K562 (cell line): Measurements from ENCODE around the gene TRIM38. TPM values are rescaled to one million over a fixed set of nuclear protein-coding genes. Genes with fewer than 3 reads are reported as not detected.

ENCODE experiments used
- ARID2 ChIP-seq: fragments of 450-650 bp; IDR thresholded peaks from 2 replicates; pipeline ENCODE4 v1.6.1; 2017; ENCODE audit warnings: antibody characterized with exemption, mild to moderate bottlenecking
- BRD4 ChIP-seq: fragments of 200-600 bp; sonication (generic); IDR thresholded peaks from 2 replicates; pipeline ENCODE4 v1.6.1; 2017; ENCODE audit warnings: inconsistent platforms
- CBX2 ChIP-seq: fragments of 200-600 bp; sonication (generic); IDR thresholded peaks from one replicate; pipeline ENCODE4 v1.6.1; 2012; ENCODE audit warnings: mild to moderate bottlenecking, low read length, inconsistent platforms; ENCODE audit not compliant: insufficient read depth, poor library complexity, severe bottlenecking
- CREB3L1 ChIP-seq: fragments of 450-650 bp; IDR thresholded peaks from 2 replicates; pipeline ENCODE4 v1.6.1; 2014; ENCODE audit warnings: low read depth, mild to moderate bottlenecking, moderate library complexity, borderline replicate concordance
- E4F1 ChIP-seq: fragments of 250-450 bp; sonication (Bioruptor Pico); IDR thresholded peaks from 2 replicates; pipeline ENCODE4 v1.5.0; 2021; ENCODE audit warnings: mild to moderate bottlenecking, borderline replicate concordance
- NR0B1 ChIP-seq: fragments of 450-650 bp; IDR thresholded peaks from one replicate; pipeline ENCODE4 v1.6.1; 2018; ENCODE audit warnings: mild to moderate bottlenecking, moderate library complexity; ENCODE audit not compliant: partially characterized antibody
- NR2C2 ChIP-seq, 2 experiments: fragments of 200-800 bp in 1 of 2; sonication (Bioruptor generic) in 1 of 2; sonication (generic) in 1 of 2; formaldehyde crosslinking in 1 of 2; IDR thresholded peaks; 2 replicates each; pipeline versions ENCODE4 v1.6.1 to v1.8.0; 2016 to 2022; ENCODE audit warnings: mild to moderate bottlenecking in 1 of 2, missing compliant biosample characterization in 1 of 2, missing genetic modification characterization in 1 of 2, missing genetic modification reagents in 1 of 2
- POLR2A ChIP-seq: fragments of 450-650 bp; conservative IDR thresholded peaks from 2 replicates; pipeline ENCODE4 v1.6.1; 2016
- SIN3B ChIP-seq: fragments of 450-650 bp; IDR thresholded peaks from 2 replicates; pipeline ENCODE4 v1.6.1; 2017; ENCODE audit warnings: low read depth, mild to moderate bottlenecking, moderate library complexity
- SIRT6 ChIP-seq: IDR thresholded peaks from one replicate; pipeline ENCODE4 v1.6.1; 2012; ENCODE audit warnings: low read depth, mild to moderate bottlenecking, control low read depth, inconsistent platforms, low read length, moderate library complexity
- STAG1 ChIP-seq: sonication (generic); formaldehyde crosslinking; IDR thresholded peaks from 2 replicates; pipeline ENCODE4 v1.5.0; 2020; ENCODE audit warnings: missing genetic modification reagents, borderline replicate concordance
- TOE1 ChIP-seq, 2 experiments: fragments of 450-650 bp in 1 of 2; sonication (generic) in 1 of 2; formaldehyde crosslinking in 1 of 2; IDR thresholded peaks; 2 replicates each; pipeline versions ENCODE4 v1.7.1 to v1.8.0; 2016 to 2022; ENCODE audit warnings: borderline replicate concordance in 2 of 2, mild to moderate bottlenecking in 2 of 2, antibody characterized with exemption in 1 of 2, inconsistent platforms in 1 of 2, low read depth in 1 of 2, missing genetic modification reagents in 1 of 2, moderate library complexity in 1 of 2
- UBTF ChIP-seq, 2 experiments: IDR thresholded peaks; 2 replicates each; pipeline ENCODE4 v1.6.1; 2012; ENCODE audit warnings: improper control_type of control experiment in 2 of 2, low read depth in 2 of 2, low read length in 2 of 2, borderline replicate concordance in 1 of 2
- ZFX ChIP-seq: sonication (generic); formaldehyde crosslinking; IDR thresholded peaks from 2 replicates; pipeline ENCODE4 v1.8.0; 2022; ENCODE audit warnings: mild to moderate bottlenecking, missing genetic modification reagents, moderate library complexity
- ZNF23 ChIP-seq: fragments of 250-450 bp; sonication (Bioruptor Pico); IDR thresholded peaks from 2 replicates; pipeline ENCODE4 v1.4.0; 2020; ENCODE audit warnings: mild to moderate bottlenecking
- ZNF644 ChIP-seq: fragments of 200-800 bp; sonication (Bioruptor generic); IDR thresholded peaks from 2 replicates; pipeline ENCODE4 v1.6.1; 2016; ENCODE audit warnings: low read depth, missing genetic modification characterization, missing compliant biosample characterization
- ZNF76 ChIP-seq: fragments of 250-450 bp; sonication (Bioruptor Pico); IDR thresholded peaks from 2 replicates; pipeline ENCODE4 v1.4.0; 2020; ENCODE audit warnings: mild to moderate bottlenecking, moderate library complexity, borderline replicate concordance
- polyA plus RNA-seq, 8 experiments: library from polyadenylated mRNA; depleted of rRNA in 4 of 8; stranded (reverse) in 5 of 8; unstranded in 3 of 8; fragments of >200 nt; fragmentation: Nextera tagmentation in 2 of 8; fragmentation: Illumina TruSeq in 1 of 8; extraction: Ambion mirVana in 2 of 8; extraction: Trizol in 1 of 8; gene quantifications; 2 replicates each; pipeline versions ENCODE4 v1.2.1 to v1.2.3, GENCODE V29; 2011 to 2014; ENCODE audit warnings: inconsistent platforms in 1 of 8, missing spikeins in 1 of 8
- total RNA-seq, 7 experiments: library from RNA; depleted of rRNA in 6 of 7; stranded (reverse); fragments of >200 nt in 6 of 7; fragmentation: Illumina TruSeq in 2 of 7; extraction: Trizol in 2 of 7; gene quantifications; 2 replicates each; pipeline versions ENCODE4 v1.2.1 to v1.2.3, GENCODE V29; 2011 to 2021; ENCODE audit warnings: low replicate concordance in 1 of 7

The TRIM38 gene
- total and polyA plus RNA-seq, 9 of the 15 experiments (the other 6 are each of a cell fraction or from before 2014, with no cell fraction given), result 1.7 to 6.7 (median 6.3) TPM

DNA sequence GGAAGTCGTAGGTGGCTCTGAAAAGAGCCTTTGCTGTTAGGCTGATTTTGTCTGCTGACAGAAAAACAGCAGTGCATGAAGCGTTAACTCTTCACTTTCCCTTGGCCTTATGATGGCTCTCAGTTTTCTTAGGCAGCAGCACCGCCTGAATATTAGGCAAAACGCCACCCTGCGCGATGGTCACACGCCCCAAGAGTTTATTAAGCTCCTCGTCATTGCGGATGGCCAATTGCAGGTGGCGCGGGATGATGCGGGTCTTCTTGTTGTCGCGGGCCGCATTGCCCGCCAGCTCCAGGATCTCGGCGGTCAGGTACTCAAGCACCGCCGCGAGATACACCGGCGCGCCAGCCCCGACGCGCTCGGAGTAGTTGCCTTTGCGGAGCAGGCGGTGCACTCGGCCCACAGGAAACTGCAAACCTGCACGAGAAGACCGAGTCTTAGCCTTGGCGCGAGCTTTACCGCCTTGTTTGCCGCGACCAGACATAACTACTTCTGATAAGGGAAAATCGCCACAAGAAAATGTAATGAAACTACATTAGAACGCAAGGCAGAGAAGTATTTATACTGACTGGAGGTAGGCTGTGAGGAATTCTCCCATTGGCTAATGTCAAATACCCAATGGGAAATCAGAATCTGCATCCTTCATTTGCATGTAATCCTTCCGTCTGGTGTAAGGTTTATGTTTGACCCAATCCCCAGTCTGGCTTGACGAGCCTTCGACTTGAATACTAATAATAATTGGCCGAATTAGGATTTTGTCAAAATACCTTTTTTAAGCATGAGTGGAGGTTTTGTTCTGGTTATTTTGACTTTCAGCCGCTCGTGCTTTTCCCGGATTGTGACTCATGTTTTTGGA is 70.7 kb downstream of the TRIM38 start (continued):
- TF ChIP-seq NR0B1 (no peak), POLR2A (peak; percentile 99), SIRT6 (no peak), STAG1 (CRISPR knock-in tag) (no peak), ARID2 (no peak), UBTF (IDR thresholded peaks at IDR 0.05; ENCODE audit: borderline replicate concordance in 1 of 2, low read depth in 2 of 2, low read length in 2 of 2) (no peak), ZNF23 (CRISPR knock-in tag) (peak; percentile 10; the same call in 1 of the 2 replicates), ZNF644 (tag) (no peak), E4F1 (CRISPR knock-in tag) (no peak), CBX2 (no peak), NR2C2 (CRISPR knock-in tag; IDR thresholded peaks at IDR 0.05) (peak; percentile 59; the same call in 1 of the 2 replicates), NR2C2 (tag; IDR thresholded peaks at IDR 0.05) (no peak), CREB3L1 (no peak; the same call in 1 of the 2 replicates), ZFX (CRISPR knock-in tag) (peak; percentile 70), SIN3B (0 out of 2 replicates have a peak, but pooled peaks have one; percentile 19), ZNF76 (CRISPR knock-in tag) (0 out of 2 replicates have a peak, but pooled peaks have one; percentile 29), BRD4 (no peak), TOE1 (IDR thresholded peaks at IDR 0.05; ENCODE audit: borderline replicate concordance) (peak; percentile 63; the same call in 1 of the 2 replicates), TOE1 (CRISPR knock-in tag; IDR thresholded peaks at IDR 0.05; ENCODE audit: borderline replicate concordance, low read depth) (no peak)
